ENCODE data around the gene DEPDC1.

DNA sequence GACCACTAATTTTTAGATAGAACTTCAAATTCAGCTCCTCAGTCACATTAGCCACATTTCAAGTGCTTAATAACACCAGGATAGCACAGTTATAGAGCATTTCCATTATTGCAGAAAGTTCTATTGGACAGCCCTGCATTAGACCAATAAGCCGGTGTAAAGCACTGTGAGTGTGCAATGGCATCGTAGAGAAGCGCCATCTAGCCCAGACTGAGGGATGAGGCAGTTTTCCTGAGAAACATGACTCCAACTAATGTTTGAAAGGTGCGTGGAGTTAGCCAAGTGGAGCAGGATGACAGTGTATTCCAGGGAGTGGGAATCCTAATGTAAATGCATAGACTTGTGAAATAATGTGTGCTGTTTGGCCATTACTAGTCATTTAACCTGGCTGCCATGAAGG is 54.9 kb downstream of the DEPDC1 start:
- TF ChIP-seq TAF1 (IDR thresholded peaks at IDR 0.05; ENCODE audit: low read depth, low read length) (no peak), SPI1 (IDR thresholded peaks at IDR 0.05; ENCODE audit: low read depth, low read length) (no peak), POLR2AphosphoS5 (IDR thresholded peaks at IDR 0.05; ENCODE audit: low read depth, low read length) (no peak), POLR2A (IDR thresholded peaks at IDR 0.05; ENCODE audit: low read depth, low read length) (no peak), POU2F2 (IDR thresholded peaks at IDR 0.05; ENCODE audit: low read depth, low read length) (no peak)

Measured in GM12891 (cell line).